NCI-H1694 (cell line): ENCODE measurements around the gene DPP6.

Source experiments
- DNase-seq: peaks from one replicate; lab custom pipeline; 2025; lab: John Stamatoyannopoulos, UW

The DPP6 gene

DNA sequence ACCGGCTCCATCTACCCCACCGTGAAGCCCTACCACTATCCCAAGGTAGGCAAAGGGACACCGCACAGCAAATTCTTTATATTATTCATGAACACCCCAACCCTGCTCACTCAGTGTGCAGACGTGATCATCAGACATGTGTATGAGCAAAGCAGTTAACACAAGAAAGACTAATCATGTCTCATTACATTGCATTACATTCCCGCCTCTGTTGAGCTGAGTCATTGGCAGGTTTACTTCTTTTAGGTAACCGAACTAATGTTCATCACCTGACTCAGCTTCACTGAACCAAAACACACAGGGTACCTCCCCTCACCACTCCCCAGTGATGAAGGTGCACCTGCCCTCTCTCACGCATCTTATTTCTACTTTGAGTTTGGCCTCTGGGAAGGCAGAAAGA lies 717.3 kb downstream of the DPP6 start:
- DNase-seq: no peak

DNA sequence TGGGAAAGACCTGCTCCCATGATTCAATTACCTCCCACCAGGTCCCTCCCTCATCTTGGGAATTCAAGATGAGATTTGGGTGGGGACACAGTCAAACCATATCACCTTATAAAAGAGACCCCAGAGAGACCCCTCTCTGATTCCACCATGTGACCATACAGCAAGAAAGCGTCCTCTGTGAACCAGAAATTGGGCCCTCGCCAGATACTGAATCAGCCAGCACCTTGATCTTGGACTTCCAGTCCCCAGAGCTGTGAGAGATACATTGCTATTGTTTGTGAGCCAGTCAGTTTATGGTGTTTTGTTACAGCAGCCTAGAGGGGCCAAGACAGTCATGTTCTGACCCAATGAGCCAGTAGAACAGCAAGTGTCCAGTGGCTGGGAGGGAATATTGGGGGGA lies 718.2 kb downstream of the DPP6 start:
- no peak for DNase-seq

DNA sequence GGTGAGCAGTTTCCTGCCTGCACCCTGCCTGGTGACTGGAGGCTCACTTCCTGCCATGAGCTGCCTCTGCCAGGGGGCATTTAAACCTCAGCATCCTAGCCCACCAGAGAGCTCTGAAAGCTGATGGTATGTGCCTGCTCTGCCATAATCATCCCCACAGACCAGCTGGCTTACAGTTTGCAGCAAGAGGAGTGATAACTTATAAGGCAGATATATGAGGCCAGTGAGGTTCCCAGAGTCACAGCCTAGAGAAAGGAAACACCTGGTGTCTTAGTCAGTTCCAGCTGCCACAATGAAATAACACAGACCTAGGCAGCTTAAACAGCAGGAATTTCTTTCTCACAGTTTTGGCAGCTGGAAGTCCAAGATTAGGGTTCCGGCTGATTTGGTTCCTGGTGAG lies 718.8 kb downstream of the DPP6 start:
- no peak for DNase-seq

- no peak for DNase-seq
Measured at GRCh38 chr7:154774303-154774969, 722.2 kb downstream of the DPP6 start.

DNA sequence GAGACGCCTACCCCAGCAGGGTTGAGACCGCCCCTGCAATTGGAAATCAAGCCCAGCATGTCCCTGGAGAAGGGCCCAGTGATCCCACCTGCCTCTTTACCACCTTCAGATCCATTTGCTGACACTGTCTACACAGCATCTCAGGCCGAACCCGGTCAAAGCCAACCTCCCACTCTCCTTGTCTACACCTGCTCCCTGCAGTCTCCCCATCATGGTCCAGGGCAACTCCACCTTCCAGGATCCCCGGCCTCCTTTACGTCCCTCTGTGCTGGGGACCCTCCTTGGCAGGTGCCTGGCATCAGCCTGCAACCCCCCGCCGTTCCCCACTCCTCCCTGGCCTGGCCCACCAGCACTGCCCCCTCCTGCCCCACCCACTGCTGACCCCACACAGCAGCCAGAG lies 723.5 kb downstream of the DPP6 start:
- no peak for DNase-seq

GRCh38 chr7:154776350-154776749 lies 724.2 kb downstream of the DPP6 start:
- no peak for DNase-seq

GRCh38 chr7:154777023-154777422 lies 724.8 kb downstream of the DPP6 start:
- no peak for DNase-seq

DNA sequence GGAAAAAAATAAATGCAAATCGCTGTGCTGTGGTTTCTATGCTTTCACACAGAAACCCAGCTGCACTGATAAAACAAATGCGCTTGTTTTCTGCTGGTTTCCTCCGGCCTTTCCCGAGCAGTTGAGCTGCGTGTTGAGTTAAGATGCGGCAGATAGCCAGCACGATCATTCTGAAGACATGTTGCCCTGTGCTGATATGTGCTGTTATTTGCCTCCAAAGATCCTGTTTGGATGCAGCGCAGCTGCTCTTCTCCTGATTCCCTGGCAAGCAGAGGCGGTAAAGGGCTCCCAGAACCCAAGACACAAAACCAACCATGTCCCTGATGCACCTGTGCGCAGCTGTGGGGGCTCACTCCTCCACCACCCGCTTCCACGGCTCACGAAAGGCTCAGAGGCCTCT lies 725.3 kb downstream of the DPP6 start:
- no peak for DNase-seq

GRCh38 chr7:154777908-154778307 lies 725.7 kb downstream of the DPP6 start:
- DNase-seq: no peak

DNA sequence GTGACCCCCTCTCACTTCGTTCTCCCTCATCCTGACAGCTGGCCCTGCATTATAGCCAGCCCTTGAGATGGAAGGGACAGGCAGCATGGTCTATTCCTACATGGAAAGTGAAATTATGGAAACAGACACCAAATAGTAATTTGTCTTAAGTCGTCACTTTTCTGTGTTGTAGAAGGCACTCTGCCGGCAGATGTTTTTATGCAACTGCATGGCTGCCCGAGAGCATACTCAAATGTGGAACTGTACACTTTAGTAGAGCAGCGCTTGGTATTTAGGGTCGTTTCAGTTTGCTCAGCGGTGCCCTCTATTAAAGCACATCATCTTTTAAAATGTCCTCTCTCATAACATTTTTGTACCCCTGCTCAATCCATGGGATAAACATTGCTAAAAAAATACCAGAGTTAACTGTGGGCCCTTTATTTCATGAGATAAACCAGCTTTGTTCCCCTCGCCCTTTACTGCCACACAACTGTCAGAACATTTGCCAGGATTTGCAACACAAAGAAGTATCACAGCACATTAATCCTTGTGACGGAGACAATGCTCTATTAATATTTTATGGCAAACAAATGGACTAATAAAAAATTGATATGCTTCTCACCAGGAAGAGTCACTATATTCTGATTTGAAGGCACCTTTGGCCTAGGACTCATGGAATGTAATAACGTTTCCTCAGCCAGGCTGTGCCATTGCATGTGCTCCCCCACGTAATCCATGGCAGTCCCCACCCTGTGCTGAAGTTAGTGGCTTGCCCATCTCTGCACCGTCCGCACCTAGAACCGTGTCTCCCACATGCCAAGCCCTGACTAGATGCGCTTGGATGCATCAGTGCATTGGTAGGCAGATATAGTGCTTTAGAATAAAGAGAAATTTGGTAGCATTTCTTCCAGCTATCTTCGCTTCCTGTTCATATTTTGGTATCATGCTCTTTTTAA lies 729.4 kb downstream of the DPP6 start:
- no peak for DNase-seq

DNA sequence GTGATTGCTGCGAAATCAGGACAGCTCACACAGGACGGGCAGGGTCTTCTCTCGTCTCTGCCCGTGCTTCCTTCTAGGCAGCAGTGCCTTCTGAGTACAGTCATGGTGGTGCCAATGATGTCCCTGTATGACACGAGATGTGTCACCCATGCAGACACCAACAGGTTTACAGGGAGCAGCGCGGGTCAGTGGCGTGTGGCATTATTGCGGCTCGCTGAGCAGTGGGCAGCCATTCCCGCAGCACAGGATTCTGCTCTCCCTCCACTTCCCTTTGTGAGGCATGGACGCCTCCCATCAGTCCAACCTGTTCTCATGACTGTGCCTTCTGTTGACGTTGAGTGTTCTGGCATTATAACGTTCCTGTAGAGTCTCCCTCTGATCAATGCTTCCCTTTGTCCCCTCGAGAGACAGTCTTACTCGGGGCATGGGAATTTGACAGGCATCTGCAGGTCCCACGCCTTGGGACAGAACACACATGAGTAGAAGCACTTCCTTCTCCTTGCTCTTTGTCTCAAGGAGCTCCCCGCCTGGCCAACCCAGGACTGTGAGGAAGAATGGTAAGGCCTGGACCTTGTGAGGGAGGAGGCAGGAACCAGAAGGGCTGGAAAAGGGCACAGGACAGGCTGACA lies 731.2 kb downstream of the DPP6 start:
- DNase-seq: no peak

GRCh38 chr7:154785898-154786297 lies 733.7 kb downstream of the DPP6 start:
- no peak for DNase-seq

DNA sequence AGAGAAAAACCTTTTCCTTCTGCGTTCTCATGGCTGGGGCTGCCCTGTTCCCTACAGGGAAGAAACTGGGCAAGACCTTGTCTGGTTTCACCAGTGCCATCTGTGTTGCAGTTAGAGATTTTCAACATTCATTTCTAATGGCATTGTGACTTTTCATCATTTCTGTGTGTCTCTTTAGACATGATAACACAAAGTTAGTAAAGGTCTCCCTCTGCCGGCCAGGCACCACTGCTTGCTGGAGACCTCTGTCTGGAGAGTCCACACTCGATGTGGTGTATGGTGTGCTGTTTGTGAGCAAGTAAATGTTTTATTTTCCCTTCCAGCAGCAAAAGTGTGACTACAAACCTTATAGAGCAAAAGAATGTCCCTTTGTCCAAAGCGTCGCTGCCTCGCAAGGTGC lies 737.2 kb downstream of the DPP6 start:
- DNase-seq: no peak

GRCh38 chr7:154791611-154792010 lies 739.4 kb downstream of the DPP6 start:
- no peak for DNase-seq

- DNase-seq: no peak
Measured at GRCh38 chr7:154792436-154793055, 740.3 kb downstream of the DPP6 start.

DNA sequence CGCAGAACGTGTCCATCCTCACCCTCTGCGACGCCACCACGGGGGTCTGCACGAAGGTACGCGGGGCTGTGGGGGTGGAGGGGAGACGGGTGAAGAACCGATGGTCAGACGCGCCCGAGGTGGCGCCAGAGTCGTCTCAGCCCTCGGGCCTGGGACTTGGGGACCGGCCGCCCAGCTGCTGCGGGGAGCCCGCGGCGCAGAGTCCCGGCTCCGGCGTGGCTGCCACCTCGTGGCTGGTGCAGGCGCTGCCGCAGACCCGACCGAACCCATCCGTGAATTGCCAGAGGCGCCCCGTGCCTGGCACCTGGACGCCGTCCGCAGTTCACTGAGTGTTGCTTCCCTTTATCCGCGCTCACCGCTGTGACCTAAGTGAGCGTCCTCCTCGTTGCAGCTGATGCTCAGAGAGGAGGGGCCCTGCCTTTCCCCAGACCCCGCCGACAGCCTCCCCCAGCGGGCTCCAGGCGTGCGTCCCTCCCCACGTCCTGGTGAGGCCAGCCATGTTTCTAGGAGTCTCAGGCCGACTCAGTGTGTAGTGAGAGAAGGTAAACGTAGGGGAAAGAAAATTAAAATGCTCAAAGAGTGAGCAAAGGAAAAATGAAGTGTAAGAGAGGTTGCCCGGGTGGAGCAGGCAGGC lies 742.1 kb downstream of the DPP6 start:
- no peak for DNase-seq

DNA sequence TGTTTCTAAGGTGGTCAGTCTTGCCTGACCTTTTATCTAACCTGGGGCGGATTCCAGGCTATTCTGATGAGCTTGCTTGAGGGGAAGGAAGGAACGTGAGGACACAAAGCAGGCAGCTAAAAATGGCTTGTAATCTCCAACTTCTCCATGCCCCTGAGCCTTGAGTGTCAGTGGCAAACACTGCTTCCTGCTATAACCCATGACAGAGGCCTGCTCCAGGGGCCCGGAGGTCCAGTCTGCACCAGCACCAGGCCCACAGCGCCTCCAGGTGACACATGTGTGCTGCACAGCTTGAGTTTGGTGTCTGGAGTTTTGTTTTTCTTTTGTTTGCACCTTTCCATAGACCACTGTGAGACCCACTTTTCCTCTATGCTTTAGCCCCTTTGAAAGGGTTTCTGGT lies 742.8 kb downstream of the DPP6 start:
- no peak for DNase-seq

DNA sequence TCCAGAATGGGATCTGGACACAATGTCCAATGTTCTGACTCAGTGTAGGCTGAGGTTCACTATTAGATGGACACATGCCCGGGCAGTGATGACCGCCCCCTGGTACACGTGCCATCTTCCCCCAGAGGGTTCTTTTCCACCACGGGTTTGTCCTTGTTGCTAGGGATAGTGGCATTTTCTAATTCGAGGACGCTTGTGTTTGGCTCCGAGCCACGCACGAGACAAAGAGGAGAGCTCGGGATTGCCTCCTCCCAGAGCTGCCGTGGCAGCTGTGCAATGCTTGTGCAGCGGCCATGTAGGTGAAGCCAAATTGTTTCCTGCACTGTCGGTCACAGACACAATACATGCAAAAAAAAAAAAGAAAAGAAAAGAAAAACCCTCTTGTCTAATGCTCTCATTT lies 743.2 kb downstream of the DPP6 start:
- no peak for DNase-seq

DNA sequence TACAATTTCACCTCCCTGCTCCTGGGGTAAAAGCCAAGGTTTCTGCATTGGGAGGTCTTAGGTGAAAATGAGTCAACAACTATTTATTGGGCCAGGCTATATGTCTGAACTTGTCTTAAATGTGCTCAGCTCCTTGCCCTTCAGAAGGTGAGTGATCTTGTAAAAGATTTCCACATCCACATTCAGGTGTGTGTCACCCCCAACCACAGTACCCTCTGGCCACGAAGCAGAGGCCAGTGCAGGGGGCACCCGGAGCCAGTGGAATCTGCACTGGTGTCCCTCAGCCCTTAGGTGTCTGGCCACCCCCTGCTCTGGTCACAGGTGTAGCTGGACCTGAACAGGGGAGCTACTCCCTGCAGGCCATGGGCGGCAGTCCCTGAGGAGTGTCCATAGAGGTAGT lies 752.3 kb downstream of the DPP6 start:
- no peak for DNase-seq

DNA sequence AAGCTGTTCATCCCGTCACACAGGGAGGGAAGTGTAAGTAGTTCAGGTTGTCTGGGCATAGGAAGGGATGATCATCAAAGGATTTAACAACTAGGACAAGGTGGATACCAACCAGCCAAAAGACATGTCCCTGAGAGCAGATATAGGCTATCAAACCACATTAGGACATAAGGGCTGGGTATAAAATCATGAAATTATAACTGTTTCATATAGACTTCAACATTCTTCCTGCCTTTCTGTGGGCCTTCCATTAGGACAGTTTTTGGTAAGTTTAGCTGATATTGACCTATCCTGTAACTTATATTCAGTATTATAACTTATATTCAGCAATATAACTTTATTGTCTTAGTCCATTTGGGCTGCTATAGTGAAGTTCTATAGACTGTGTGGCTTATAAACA lies 759.8 kb downstream of the DPP6 start:
- no peak for DNase-seq

GRCh38 chr7:154817224-154817896 lies 765.2 kb downstream of the DPP6 start:
- DNase-seq: no peak

- DNase-seq: no peak
Measured at GRCh38 chr7:154827007-154827406, 774.8 kb downstream of the DPP6 start.
